ENCODE results near the gene VDAC1. TPM values are rescaled to one million over a fixed set of nuclear protein-coding genes. Genes with fewer than 3 reads are reported as not detected.
A peak's percentile ranks its signal among the peaks of the same experiment; 100 is the strongest.

Gene VDAC1
- total RNA-seq, 1 experiment from 2014 or later: 395 TPM

- no TSS peak for BruUV-seq (replicated peaks)
- peaks cover 2% of the 10 kb centered on the region; the same call in 1 of the 2 replicates for H3K4me1 ChIP-seq (ENCODE audit: control insufficient read depth, insufficient read depth, low read length)
- ChIA-PET POLR2A (no interaction called here), CTCF (interaction anchor here (0.8 to 1.9 kb wide), 2 partner anchors 18 to 20 kb away, joined by 5 read pairs; no protein-coding TSS in a partner anchor)
- no peaks in the 10 kb centered on the region for H3K9me3 ChIP-seq (ENCODE audit: control insufficient read depth, insufficient read depth, low read depth, low read length)
- H3K27me3 ChIP-seq (ENCODE audit: control insufficient read depth, insufficient read depth, low read length): no peaks in the 10 kb centered on the region
- in situ Hi-C loops (cut with HindIII; ENCODE audit: low pct_unique_long_range_greater_than_20kb, low sequenced_read_pairs): no loop called here
- DNase-seq (ENCODE audit: low read depth, low spot score): no peak
- no peak for ATAC-seq
- H3K27ac ChIP-seq (ENCODE audit: low read length): no peak overlapping the region
- H3K36me3 ChIP-seq (ENCODE audit: control insufficient read depth, insufficient read depth, low read length): peaks cover 17% of the 10 kb centered on the region
- H3K4me3 ChIP-seq (ENCODE audit: low read depth in 2 of 2, low read length in 2 of 2): no peak overlapping the region
- TF ChIP-seq TCF7L2 (IDR thresholded peaks at IDR 0.05; ENCODE audit: low read depth, low read length) (no peak), POLR2AphosphoS5 (IDR thresholded peaks at IDR 0.05; ENCODE audit: low read depth, low read length) (no peak), REST (IDR thresholded peaks at IDR 0.05; ENCODE audit: insufficient read depth in 1 of 2, low read depth in 2 of 2, low read length in 1 of 2) (no peak), CTCF (IDR thresholded peaks at IDR 0.05) (no peak), SIN3A (IDR thresholded peaks at IDR 0.05; ENCODE audit: borderline replicate concordance, insufficient read depth, low read depth, low read length) (no peak)
- intact Hi-C loops (cut with micrococcal nuclease; ENCODE audit: unreplicated experiment): no loop called here
Measured at GRCh38 chr5:133978943-133979342, 25.8 kb downstream of the VDAC1 start.

GRCh38 chr5:133977858-133978257 is 26.9 kb downstream of the VDAC1 start:
- CTCF ChIA-PET: no interaction called here
- H3K4me3 ChIP-seq (ENCODE audit: low read depth in 2 of 2, low read length in 2 of 2): no peak overlapping the region
- peaks cover 22% of the 10 kb centered on the region for H3K36me3 ChIP-seq (ENCODE audit: control insufficient read depth, insufficient read depth, low read length)
- DNase-seq (ENCODE audit: low read depth, low spot score) (no peak), ATAC-seq (no peak)
- no TSS peak for BruUV-seq (replicated peaks)
- intact Hi-C loops (cut with micrococcal nuclease; ENCODE audit: unreplicated experiment): no loop called here
- peaks cover 2% of the 10 kb centered on the region; the same call in 1 of the 2 replicates for H3K4me1 ChIP-seq (ENCODE audit: control insufficient read depth, insufficient read depth, low read length)
- no peak for TF ChIP-seq REST (IDR thresholded peaks at IDR 0.05; ENCODE audit: insufficient read depth in 1 of 2, low read depth in 2 of 2, low read length in 1 of 2)
- TF ChIP-seq TCF7L2 (IDR thresholded peaks at IDR 0.05; ENCODE audit: low read depth, low read length): no peak
- TF ChIP-seq SIN3A (IDR thresholded peaks at IDR 0.05; ENCODE audit: borderline replicate concordance, insufficient read depth, low read depth, low read length): no peak
- 0 out of 2 replicates have a peak, but pooled peaks have one; percentile 0 for TF ChIP-seq POLR2AphosphoS5 (IDR thresholded peaks at IDR 0.05; ENCODE audit: low read depth, low read length)
- TF ChIP-seq CTCF (IDR thresholded peaks at IDR 0.05): no peak
- POLR2A ChIA-PET: no interaction called here
- H3K27ac ChIP-seq (ENCODE audit: low read length): no peak overlapping the region
- no peaks in the 10 kb centered on the region for H3K9me3 ChIP-seq (ENCODE audit: control insufficient read depth, insufficient read depth, low read depth, low read length)
- in situ Hi-C loops (cut with HindIII; ENCODE audit: low pct_unique_long_range_greater_than_20kb, low sequenced_read_pairs): no loop called here
- H3K27me3 ChIP-seq (ENCODE audit: control insufficient read depth, insufficient read depth, low read length): no peaks in the 10 kb centered on the region
